Activated CD4-positive, alpha-beta T cell treated with anti-CD3 and anti-CD28 coated beads, Interleukin-2, amount 10 ng/mL, durations not matched to agents 24 days and 14 days (primary cell): ENCODE data around the gene PDE1C. TPM values are rescaled to one million over a fixed set of nuclear protein-coding genes. Genes with fewer than 3 reads are reported as not detected.

Experiments used
- DNase-seq: peaks from one replicate; pipeline ENCODE4 v3.0.0; 2022
- H3K27ac Mint-ChIP-seq: one replicate; pipeline ENCODE4 v1.8.0; 2022; ENCODE audit warnings: mild to moderate bottlenecking, mixed read lengths
- H3K27me3 Mint-ChIP-seq: one replicate; pipeline ENCODE4 v1.8.0; 2022; ENCODE audit warnings: mixed read lengths
- H3K36me3 Mint-ChIP-seq: one replicate; pipeline ENCODE4 v1.8.0; 2022; ENCODE audit warnings: low read depth, mild to moderate bottlenecking, mixed read lengths
- H3K4me1 Mint-ChIP-seq: one replicate; pipeline ENCODE4 v1.8.0; 2021; ENCODE audit warnings: mixed read lengths
- H3K4me3 Mint-ChIP-seq: one replicate; pipeline ENCODE4 v1.8.0; 2022; ENCODE audit warnings: mild to moderate bottlenecking, moderate library complexity, mixed read lengths
- H3K9me3 Mint-ChIP-seq: one replicate; pipeline ENCODE4 v1.8.0; 2021; ENCODE audit warnings: mixed read lengths
- intact Hi-C: fragments of 100-400 bp; cut with micrococcal nuclease; formaldehyde crosslinking; loops from one replicate; pipeline ENCODE4 v1.15.1; 2023
- total RNA-seq: library from RNA; stranded (reverse); gene quantifications from 2 replicates; pipeline ENCODE4 v1.2.3, GENCODE V29; 2022

The PDE1C gene
- total RNA-seq, 1 donor from 2014 or later = not detected

DNA sequence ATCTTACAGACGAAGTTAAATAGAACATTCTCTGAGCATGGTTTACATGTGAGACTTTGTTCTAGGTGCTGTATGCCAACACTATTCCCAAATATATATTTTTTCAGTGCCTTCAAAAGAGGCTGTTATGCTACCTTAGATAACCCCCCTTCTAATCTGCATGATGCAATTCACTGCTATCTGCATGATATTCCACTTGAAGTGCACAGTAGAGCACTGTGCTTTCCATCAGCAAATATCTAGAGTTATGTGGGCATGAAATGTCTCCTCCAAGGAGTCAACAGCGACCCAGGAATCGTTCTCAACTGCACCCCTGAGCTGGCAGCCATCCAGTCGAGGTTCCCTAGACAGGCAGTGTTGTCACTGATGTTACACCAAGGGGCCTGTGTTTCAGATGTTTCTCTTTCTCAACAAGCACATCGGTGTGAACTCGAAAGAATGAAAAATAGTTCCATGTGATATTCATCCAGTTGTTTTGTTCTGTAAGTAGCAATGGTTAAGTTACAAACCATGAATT lies 88.3 kb downstream of the PDE1C start:
- H3K4me3 Mint-ChIP-seq = no peak overlapping the region

DNA sequence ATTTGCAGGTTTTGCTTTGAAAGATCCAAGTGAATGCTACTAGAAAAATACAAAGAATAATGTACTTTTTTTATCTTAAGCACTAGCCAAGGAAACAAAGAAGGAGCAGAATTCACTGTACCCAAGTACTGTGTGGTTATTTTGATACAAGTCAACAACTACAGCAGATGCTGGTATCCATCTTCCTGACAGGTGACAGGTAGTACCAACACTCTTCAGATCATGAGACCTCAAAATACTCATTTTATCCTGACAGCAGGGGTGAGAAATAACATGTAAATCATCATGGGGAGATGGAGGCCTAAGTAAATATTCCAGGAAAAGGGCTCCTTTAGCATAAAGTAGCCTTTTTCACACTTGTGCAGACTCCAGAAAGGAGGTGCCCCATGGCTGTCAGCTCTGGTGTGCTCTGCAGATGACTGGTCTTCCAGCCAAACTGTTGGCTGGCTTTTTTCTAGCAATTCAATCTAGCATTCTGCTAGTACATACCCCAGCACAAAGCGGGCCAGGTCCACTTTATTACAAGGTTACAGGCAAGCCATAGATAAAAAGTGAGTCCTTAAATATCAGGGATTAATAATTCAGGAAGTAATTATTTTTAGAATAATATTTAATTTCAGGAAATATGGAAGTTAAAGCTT lies 90.4 kb downstream of the PDE1C start:
- Mint-ChIP-seq H3K4me1 (no peaks in the 10 kb centered on the region), H3K27me3 (no peaks in the 10 kb centered on the region), H3K27ac (no peak overlapping the region), H3K36me3 (no peaks in the 10 kb centered on the region), H3K4me3 (no peak overlapping the region), H3K9me3 (no peaks in the 10 kb centered on the region)
- no peak for DNase-seq
- intact Hi-C loops = no loop called here

More for the DNA sequence above, 88.3 kb downstream of the PDE1C start:
- Mint-ChIP-seq H3K36me3 (no peaks in the 10 kb centered on the region), H3K27ac (no peak overlapping the region), H3K27me3 (no peaks in the 10 kb centered on the region), H3K4me1 (no peaks in the 10 kb centered on the region), H3K9me3 (peaks cover 8% of the 10 kb centered on the region)
- intact Hi-C loops = no loop called here
- no peak for DNase-seq

DNA sequence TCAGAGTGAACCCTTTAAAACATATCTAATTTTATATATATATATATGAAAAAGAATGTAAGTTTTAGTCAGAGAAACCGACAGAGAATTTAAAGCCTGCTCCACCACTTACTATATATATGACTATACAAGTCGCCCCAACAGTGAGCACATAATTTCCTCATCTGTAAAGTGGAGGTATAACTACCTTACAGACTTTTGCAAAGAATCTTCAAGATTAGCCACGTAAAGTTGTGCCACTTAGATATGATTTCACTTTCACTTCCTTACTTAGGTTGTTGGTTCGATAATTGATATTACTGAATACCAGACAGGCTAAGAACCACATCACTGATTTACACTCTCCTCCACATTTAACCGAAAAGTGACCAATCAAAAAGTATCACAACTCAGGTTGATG lies 94.7 kb downstream of the PDE1C start:
- Mint-ChIP-seq H3K27me3 (no peaks in the 10 kb centered on the region), H3K27ac (no peak overlapping the region), H3K4me1 (no peaks in the 10 kb centered on the region), H3K9me3 (peaks cover 4% of the 10 kb centered on the region), H3K4me3 (no peak overlapping the region), H3K36me3 (no peaks in the 10 kb centered on the region)
- intact Hi-C loops = no loop called here
- no peak for DNase-seq

DNA sequence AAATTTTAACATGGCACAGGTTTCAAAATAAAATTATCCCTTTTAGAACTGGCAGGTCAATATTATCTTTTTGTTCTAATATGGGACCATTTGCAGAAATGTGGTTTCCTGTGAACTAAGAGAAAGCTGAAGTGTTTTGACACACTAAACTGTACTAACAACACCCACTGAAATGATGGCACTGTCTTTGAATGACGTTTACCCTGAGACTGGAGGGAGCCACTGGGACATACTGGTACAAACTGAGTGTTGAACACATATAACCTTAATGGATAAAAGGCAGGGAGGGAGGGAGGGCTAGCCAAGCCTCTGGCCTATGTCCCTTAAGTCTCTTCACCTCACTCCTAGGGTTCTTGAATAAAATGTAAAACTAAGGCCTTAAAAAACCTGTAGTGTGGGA lies 95.9 kb downstream of the PDE1C start:
- Mint-ChIP-seq H3K27ac (no peak overlapping the region), H3K27me3 (no peaks in the 10 kb centered on the region), H3K4me1 (no peaks in the 10 kb centered on the region), H3K4me3 (no peak overlapping the region), H3K36me3 (no peaks in the 10 kb centered on the region), H3K9me3 (peaks cover 4% of the 10 kb centered on the region)
- no peak for DNase-seq
- intact Hi-C loops = no loop called here

DNA sequence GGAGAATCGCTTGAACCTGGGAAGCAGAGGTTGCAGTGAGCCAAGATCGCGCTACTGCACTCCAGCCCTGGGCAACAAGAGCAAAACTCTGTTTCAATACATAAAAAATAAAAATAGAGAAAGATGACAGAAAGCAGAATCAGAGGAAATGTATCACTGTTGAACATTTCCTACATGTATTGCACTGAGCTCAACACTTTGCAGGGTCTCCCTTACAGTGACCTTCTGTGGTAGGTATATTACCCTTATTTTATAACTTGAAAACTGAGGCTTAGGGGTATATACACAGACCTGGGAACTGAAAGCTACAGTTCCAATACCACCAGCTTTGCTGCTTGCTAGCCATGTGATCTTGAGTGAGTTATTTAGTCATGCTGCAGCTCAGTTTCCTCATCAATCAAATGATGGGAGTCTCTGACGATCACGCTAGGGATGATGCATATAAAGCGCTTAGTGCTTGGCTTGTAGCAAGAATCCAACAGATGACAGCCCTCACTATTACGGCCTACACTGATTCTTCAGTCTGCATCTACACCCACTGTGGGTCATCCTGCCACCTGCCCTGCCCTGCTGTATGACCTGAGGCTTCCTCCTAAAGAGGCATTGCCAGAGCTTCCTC lies 99.0 kb downstream of the PDE1C start:
- Mint-ChIP-seq H3K4me3 (no peak overlapping the region), H3K4me1 (no peaks in the 10 kb centered on the region), H3K27me3 (no peaks in the 10 kb centered on the region), H3K27ac (no peak overlapping the region), H3K9me3 (peaks cover 4% of the 10 kb centered on the region), H3K36me3 (no peaks in the 10 kb centered on the region)
- intact Hi-C loops = no loop called here
- no peak for DNase-seq

DNA sequence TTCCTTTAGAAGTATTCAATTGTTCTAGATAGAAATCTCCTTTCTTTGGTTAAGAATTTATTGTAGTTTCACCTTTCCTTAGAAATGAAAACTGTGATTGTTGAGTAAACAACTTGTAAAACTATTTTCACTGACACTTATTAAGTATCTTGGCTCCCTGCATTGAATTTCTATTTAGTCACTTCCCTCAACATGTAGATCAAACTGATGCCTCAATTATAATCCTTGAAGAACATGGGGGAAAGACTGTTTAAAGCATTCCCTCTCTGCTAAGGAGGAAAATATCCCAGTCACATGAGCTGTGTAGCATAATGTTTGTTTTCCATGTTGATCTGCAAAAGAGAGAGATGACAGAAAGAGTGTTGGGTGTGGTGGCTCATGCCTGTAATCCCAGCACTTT lies 99.7 kb downstream of the PDE1C start:
- DNase-seq = no peak
- intact Hi-C loops = no loop called here
- no peak overlapping the region for H3K4me3 Mint-ChIP-seq
- no peak overlapping the region for H3K27ac Mint-ChIP-seq
- peaks cover 7% of the 10 kb centered on the region for H3K9me3 Mint-ChIP-seq
- H3K27me3 Mint-ChIP-seq = no peaks in the 10 kb centered on the region
- H3K4me1 Mint-ChIP-seq = no peaks in the 10 kb centered on the region
- H3K36me3 Mint-ChIP-seq = no peaks in the 10 kb centered on the region

DNA sequence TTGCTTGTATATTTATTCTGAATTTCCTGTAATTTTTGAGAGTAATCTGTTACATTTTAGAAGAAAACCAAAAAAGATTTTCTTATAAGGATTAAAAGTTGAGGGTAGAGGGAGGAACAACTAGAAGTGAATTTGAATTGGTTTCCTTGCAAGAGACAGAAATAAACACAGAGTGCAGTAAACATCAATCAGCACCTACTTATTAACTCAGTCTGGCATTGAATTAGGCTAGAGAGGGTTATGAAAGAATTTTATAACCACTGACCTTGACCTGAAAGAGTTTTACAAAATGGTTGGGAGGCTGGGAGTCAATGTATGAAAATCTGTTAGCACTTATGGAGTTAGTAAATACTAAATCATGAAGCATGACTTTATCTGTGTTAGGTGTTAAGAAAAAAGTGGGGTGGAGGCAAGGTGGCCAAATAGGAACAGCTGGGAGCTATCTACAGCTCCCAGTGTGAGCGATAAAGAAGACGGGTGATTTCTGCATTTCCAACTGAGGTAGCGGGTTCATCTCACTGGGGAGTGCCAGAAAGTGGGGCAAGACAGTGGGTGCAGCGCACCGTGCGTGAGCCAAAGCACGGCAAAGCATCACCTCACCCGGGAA lies 106.5 kb downstream of the PDE1C start:
- intact Hi-C loops = no loop called here
- Mint-ChIP-seq H3K9me3 (peaks cover 8% of the 10 kb centered on the region), H3K4me3 (no peak overlapping the region), H3K27ac (no peak overlapping the region), H3K36me3 (no peaks in the 10 kb centered on the region), H3K4me1 (no peaks in the 10 kb centered on the region), H3K27me3 (no peaks in the 10 kb centered on the region)
- no peak for DNase-seq

DNA sequence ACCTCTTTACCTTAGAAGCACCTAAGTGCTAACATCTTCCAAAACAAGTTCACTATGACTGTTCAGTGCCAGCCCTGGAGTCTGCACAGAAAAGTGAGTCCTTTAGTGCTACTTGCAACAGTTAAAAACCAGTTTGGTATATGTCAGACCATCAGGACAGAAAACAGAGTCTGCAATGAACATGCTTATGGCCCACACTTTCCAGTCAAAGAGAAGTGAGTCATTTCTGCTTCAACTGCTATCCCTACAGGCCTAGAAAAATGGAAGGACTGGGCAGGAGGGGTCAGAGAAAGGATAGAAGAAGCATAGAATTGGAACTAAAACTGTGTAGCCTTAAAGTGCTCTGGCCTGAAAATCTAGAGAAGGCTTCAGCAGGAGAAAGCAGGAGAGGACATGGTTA lies 108.0 kb downstream of the PDE1C start:
- no peak for DNase-seq
- Mint-ChIP-seq H3K4me1 (no peaks in the 10 kb centered on the region), H3K27ac (no peak overlapping the region), H3K4me3 (no peak overlapping the region), H3K36me3 (no peaks in the 10 kb centered on the region), H3K27me3 (no peaks in the 10 kb centered on the region), H3K9me3 (peaks cover 8% of the 10 kb centered on the region)
- intact Hi-C loops = no loop called here

DNA sequence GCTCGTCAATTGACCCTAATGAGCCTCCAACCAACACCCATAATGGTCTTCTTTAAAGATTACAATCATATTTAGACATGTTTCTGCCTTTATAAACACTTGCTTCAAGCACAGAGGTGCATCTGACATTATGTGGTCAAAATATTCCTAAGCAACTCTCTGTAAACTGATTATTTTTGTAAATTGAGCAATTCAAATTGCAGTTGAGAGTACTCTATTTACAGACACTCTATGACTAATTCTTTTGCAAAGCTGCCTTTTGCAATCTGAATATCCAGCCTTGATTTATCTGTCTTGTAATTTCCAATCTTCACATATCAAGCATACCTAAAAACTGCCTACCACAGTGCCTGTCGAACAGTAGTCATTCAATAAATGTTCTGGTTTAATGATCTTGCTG lies 112.0 kb downstream of the PDE1C start:
- no peaks in the 10 kb centered on the region for H3K27me3 Mint-ChIP-seq
- H3K27ac Mint-ChIP-seq = no peak overlapping the region
- no peaks in the 10 kb centered on the region for H3K4me1 Mint-ChIP-seq
- intact Hi-C loops = no loop called here
- H3K4me3 Mint-ChIP-seq = no peak overlapping the region
- no peak for DNase-seq
- H3K36me3 Mint-ChIP-seq = no peaks in the 10 kb centered on the region
- H3K9me3 Mint-ChIP-seq = peaks cover 4% of the 10 kb centered on the region

DNA sequence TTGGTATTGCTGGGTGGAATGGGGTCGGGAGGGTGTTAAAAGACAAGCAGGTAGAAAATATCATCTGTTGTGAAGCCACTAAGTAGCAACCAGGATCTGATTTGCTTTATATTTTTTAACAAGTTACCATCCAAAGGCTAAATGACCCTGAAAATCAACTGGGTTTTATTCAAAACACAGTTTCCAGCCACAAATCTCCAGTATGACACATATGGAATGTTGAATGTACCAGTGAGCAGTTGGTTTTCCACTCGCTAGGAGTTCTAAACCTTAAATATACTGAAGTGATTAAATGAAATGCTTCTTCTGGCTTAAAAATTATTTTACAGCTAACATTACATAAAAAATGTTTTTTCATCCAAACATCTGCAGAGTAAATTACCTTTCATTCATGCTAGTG lies 112.5 kb downstream of the PDE1C start:
- Mint-ChIP-seq H3K4me3 (no peak overlapping the region), H3K9me3 (peaks cover 4% of the 10 kb centered on the region), H3K36me3 (no peaks in the 10 kb centered on the region), H3K27ac (no peak overlapping the region), H3K4me1 (no peaks in the 10 kb centered on the region), H3K27me3 (no peaks in the 10 kb centered on the region)
- no peak for DNase-seq
- intact Hi-C loops = no loop called here

DNA sequence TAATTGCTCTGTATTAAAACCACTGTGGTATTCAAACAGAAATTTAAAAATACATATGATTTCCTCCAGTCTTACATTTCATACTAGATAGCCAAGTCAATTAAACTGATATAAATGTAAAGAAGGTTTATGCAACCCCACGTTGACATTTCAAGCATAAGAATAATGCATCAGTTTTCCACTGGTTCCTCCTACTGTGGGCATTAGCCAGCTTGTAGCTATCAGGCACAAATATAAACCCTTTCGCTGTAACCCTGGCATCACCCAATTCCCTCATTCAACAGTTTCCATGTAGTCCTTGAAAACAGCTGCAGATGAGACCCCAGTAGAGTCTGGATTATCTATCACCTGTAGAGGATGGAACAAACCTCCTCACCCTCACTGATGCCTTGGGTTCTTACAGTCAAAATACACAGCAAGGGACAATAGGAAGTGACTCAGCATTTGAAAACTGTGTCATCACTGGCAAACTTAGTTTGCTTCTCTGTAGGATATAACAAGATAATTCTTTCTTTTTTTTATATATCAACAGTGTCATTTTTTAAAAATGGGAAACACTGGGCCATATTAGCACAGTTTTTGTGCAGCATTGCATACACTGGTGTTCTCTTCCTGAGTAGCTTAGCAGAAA lies 113.0 kb downstream of the PDE1C start:
- H3K4me1 Mint-ChIP-seq = no peaks in the 10 kb centered on the region
- intact Hi-C loops = no loop called here
- H3K4me3 Mint-ChIP-seq = no peak overlapping the region
- DNase-seq = no peak
- H3K36me3 Mint-ChIP-seq = no peaks in the 10 kb centered on the region
- H3K9me3 Mint-ChIP-seq = peaks cover 4% of the 10 kb centered on the region
- no peak overlapping the region for H3K27ac Mint-ChIP-seq
- no peaks in the 10 kb centered on the region for H3K27me3 Mint-ChIP-seq

DNA sequence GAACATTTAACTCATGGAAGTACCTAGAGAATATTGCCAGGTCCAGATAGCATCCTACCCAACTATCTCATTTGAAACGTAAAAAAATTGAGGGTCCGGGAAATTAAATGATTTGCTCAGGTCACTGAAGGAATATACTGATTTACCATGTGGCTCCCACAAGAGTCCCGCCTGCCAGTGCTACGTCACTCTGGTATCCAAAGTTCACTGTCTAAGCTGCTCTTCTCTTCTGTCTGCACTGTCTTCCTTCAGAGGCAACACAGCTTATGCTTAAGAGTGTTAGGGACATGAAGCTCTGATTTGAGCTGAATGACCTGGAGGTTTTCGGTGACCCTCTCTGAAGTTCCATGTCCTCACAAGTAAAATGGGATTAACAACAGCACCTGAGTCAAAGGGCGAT lies 114.6 kb downstream of the PDE1C start:
- H3K9me3 Mint-ChIP-seq = peaks cover 4% of the 10 kb centered on the region
- H3K36me3 Mint-ChIP-seq = no peaks in the 10 kb centered on the region
- intact Hi-C loops = no loop called here
- no peak overlapping the region for H3K4me3 Mint-ChIP-seq
- no peak for DNase-seq
- H3K27ac Mint-ChIP-seq = no peak overlapping the region
- no peaks in the 10 kb centered on the region for H3K4me1 Mint-ChIP-seq
- H3K27me3 Mint-ChIP-seq = no peaks in the 10 kb centered on the region

DNA sequence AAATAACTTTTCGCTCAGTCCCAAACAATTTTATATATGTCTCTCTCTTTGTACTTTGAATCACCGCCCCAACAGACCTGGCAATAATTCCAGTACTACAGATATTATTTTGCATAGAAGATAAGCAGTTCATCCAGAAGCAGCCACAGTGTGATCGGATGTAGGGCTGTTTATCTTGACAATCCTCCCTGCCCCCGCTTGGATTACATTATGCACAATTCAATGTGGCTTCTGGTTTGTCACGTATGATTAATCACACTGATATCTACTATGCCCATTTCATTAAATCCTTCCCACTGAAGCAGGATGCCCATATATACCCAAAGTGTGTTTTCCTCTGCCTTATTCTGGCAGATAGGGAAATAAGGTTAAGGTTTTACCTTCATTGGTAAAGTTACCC lies 115.2 kb downstream of the PDE1C start:
- Mint-ChIP-seq H3K36me3 (no peaks in the 10 kb centered on the region), H3K4me3 (no peak overlapping the region), H3K27ac (no peak overlapping the region), H3K9me3 (peaks cover 4% of the 10 kb centered on the region), H3K27me3 (no peaks in the 10 kb centered on the region), H3K4me1 (no peaks in the 10 kb centered on the region)
- no peak for DNase-seq
- intact Hi-C loops = no loop called here

DNA sequence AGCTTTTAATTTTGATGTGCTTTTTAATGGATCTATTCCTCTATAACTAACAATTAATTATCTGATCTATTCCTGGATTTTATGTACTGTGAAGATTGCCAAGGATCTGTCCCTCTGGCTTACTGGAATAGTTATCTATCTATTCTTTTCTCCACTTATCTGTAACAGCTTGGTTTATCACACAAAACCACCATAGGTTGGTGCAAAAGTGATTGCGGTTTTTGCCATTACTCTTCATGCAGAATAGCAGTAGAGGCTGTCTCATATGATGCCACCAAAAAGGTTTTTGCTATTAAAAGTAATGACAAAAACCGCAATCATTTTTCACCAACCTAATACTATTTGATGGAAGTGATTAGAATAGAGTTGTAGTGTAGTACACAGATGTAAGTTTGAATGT lies 115.7 kb downstream of the PDE1C start:
- H3K27ac Mint-ChIP-seq = no peak overlapping the region
- no peaks in the 10 kb centered on the region for H3K36me3 Mint-ChIP-seq
- H3K9me3 Mint-ChIP-seq = peaks cover 4% of the 10 kb centered on the region
- H3K4me3 Mint-ChIP-seq = no peak overlapping the region
- intact Hi-C loops = no loop called here
- H3K27me3 Mint-ChIP-seq = no peaks in the 10 kb centered on the region
- no peak for DNase-seq
- no peaks in the 10 kb centered on the region for H3K4me1 Mint-ChIP-seq
